ENCODE results near the gene ZNF664. TPM values are rescaled to one million over a fixed set of nuclear protein-coding genes. Genes with fewer than 3 reads are reported as not detected.
A peak's percentile ranks its signal among the peaks of the same experiment; 100 is the strongest.

Gene ZNF664
- total RNA-seq, 2 experiments from 2014 or later: 13.4 to 19.0 TPM

- H3K36me3 ChIP-seq (ENCODE audit: insufficient read depth, low read length): no peaks in the 10 kb centered on the region
- intact Hi-C loops (cut with DNase I, micrococcal nuclease): no loop called here
- H3K27me3 ChIP-seq (ENCODE audit: control insufficient read depth in 1 of 2, insufficient read depth in 2 of 2, low read length in 2 of 2): peaks cover 0 to 5% of the 10 kb centered on the region in 2 experiments
- Mint-ChIP-seq H3K4me1 (ENCODE audit: low read depth) (peaks cover 7% of the 10 kb centered on the region), H3K27ac (no peak overlapping the region), H3K36me3 (ENCODE audit: low read depth) (peaks cover 8% of the 10 kb centered on the region), H3K27me3 (peaks cover 9% of the 10 kb centered on the region), H3K9me3 (peaks cover 6% of the 10 kb centered on the region), H3K4me3 (no peak overlapping the region)
- peaks cover 8% of the 10 kb centered on the region for H3K4me1 ChIP-seq (ENCODE audit: insufficient read depth, low read length)
- no peak overlapping the region for H3K4me3 ChIP-seq (ENCODE audit: low read length)
- ChIA-PET CTCF (interaction anchor here (1.1 kb wide), 1 partner anchor 11 kb away, joined by 3 read pairs; no protein-coding TSS in a partner anchor), POLR2A (no interaction called here)
- H3K9me3 ChIP-seq (ENCODE audit: control insufficient read depth in 1 of 2, insufficient read depth in 1 of 2, low read length in 2 of 2): peaks cover 5 to 15% of the 10 kb centered on the region in 2 experiments
- no peak overlapping the region for H3K27ac ChIP-seq (ENCODE audit: low read depth in 1 of 2, low read length in 2 of 2)
- TF ChIP-seq CTCF (IDR thresholded peaks at IDR 0.05): no peak
- no peak for ATAC-seq (ENCODE audit: poor library complexity)
- no peak for DNase-seq
Observed at GRCh38 chr12:124047045-124047566, 74.1 kb downstream of the ZNF664 start.

GRCh38 chr12:124049451-124050094 is 76.6 kb downstream of the ZNF664 start:
- no peak overlapping the region for H3K27ac Mint-ChIP-seq
- no peaks in the 10 kb centered on the region for H3K4me1 Mint-ChIP-seq (ENCODE audit: low read depth)
- H3K9me3 ChIP-seq (ENCODE audit: control insufficient read depth in 1 of 2, insufficient read depth in 1 of 2, low read length in 2 of 2): peaks cover 5 to 15% of the 10 kb centered on the region in 2 experiments
- POLR2A ChIA-PET: no interaction called here
- H3K4me1 ChIP-seq (ENCODE audit: insufficient read depth, low read length): peaks cover 5% of the 10 kb centered on the region
- CTCF ChIA-PET: no interaction called here
- H3K27me3 Mint-ChIP-seq: no peaks in the 10 kb centered on the region
- intact Hi-C loops (cut with DNase I, micrococcal nuclease): no loop called here
- peaks cover 6% of the 10 kb centered on the region for H3K9me3 Mint-ChIP-seq
- H3K4me3 ChIP-seq (ENCODE audit: low read length): no peak overlapping the region
- H3K36me3 Mint-ChIP-seq (ENCODE audit: low read depth): peaks cover 8% of the 10 kb centered on the region
- no peak overlapping the region for H3K27ac ChIP-seq (ENCODE audit: low read depth in 1 of 2, low read length in 2 of 2)
- H3K36me3 ChIP-seq (ENCODE audit: insufficient read depth, low read length): no peaks in the 10 kb centered on the region
- ATAC-seq (ENCODE audit: poor library complexity) (no peak), DNase-seq (no peak)
- H3K4me3 Mint-ChIP-seq: no peak overlapping the region
- H3K27me3 ChIP-seq (ENCODE audit: control insufficient read depth in 1 of 2, insufficient read depth in 2 of 2, low read length in 2 of 2): peaks cover 0 to 2% of the 10 kb centered on the region in 2 experiments
- TF ChIP-seq CTCF (IDR thresholded peaks at IDR 0.05): no peak

DNA sequence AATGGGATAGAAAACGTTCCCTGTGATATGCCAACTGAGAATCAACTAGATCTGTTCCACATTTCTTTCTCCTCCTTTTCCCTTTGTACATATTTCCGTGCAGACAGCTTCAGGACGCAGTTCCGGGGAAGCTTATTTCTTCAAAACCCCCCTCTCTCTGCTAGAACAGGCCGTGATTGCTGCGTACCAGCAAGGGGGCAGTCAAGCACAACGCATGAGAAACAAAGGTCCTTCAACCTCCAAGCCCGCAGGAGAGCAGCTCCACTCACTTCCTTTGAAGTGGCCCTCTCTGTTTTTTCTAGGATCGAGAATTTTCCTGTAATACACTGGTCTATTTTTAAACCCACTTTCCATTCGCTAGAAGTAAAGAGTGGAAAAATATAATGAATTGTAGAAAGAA is 80.8 kb downstream of the ZNF664 start:
- intact Hi-C loops (cut with DNase I, micrococcal nuclease): no loop called here
- peaks cover 6% of the 10 kb centered on the region for H3K36me3 Mint-ChIP-seq (ENCODE audit: low read depth)
- H3K4me1 ChIP-seq (ENCODE audit: insufficient read depth, low read length): no peaks in the 10 kb centered on the region
- no peak overlapping the region for H3K27ac Mint-ChIP-seq
- TF ChIP-seq CTCF (IDR thresholded peaks at IDR 0.05): no peak
- H3K9me3 ChIP-seq (ENCODE audit: control insufficient read depth in 1 of 2, insufficient read depth in 1 of 2, low read length in 2 of 2): peaks cover 0 to 4% of the 10 kb centered on the region in 2 experiments
- H3K27me3 ChIP-seq (ENCODE audit: control insufficient read depth in 1 of 2, insufficient read depth in 2 of 2, low read length in 2 of 2): peaks cover 0 to 2% of the 10 kb centered on the region in 2 experiments
- no peaks in the 10 kb centered on the region for H3K36me3 ChIP-seq (ENCODE audit: insufficient read depth, low read length)
- POLR2A ChIA-PET: no interaction called here
- CTCF ChIA-PET: no interaction called here
- no peak overlapping the region for H3K4me3 ChIP-seq (ENCODE audit: low read length)
- H3K4me1 Mint-ChIP-seq (ENCODE audit: low read depth): no peaks in the 10 kb centered on the region
- ATAC-seq (ENCODE audit: poor library complexity) (no peak), DNase-seq (peak in 1 of 14 experiments; percentile 2)
- no peaks in the 10 kb centered on the region for H3K9me3 Mint-ChIP-seq
- no peak overlapping the region for H3K27ac ChIP-seq (ENCODE audit: low read depth in 1 of 2, low read length in 2 of 2)
- H3K27me3 Mint-ChIP-seq: no peaks in the 10 kb centered on the region
- H3K4me3 Mint-ChIP-seq: no peak overlapping the region

Data from CD4-positive, alpha-beta T cell (primary cell).